ENCODE results near the gene ZNF579.

- TF ChIP-seq POLR2A (IDR thresholded peaks at IDR 0.05; ENCODE audit: low read depth, low read length) (no peak), CTCF (IDR thresholded peaks at IDR 0.05; ENCODE audit: extremely low read depth in 1 of 2, insufficient read depth in 1 of 2, low read depth in 1 of 2, low read length in 2 of 2) (no peak), POLR2AphosphoS5 (IDR thresholded peaks at IDR 0.05; ENCODE audit: insufficient read depth, low read depth, low read length) (no peak), EZH2 (IDR thresholded peaks at IDR 0.05; ENCODE audit: borderline replicate concordance, low read depth, low read length, severe bottlenecking) (no peak)
Measured at GRCh38 chr19:55619286-55619685, 38.6 kb upstream of the ZNF579 start.
